GM18517 (cell line): ENCODE measurements around the gene HIRA.

Experiments used
- ATAC-seq: cut with Tn5 transposase; IDR thresholded peaks from one replicate; pipeline ENCODE4 v1.9.1; 2021; ENCODE audit warnings: mild to moderate bottlenecking, moderate library complexity; ENCODE audit not compliant: unreplicated experiment

Gene HIRA

DNA sequence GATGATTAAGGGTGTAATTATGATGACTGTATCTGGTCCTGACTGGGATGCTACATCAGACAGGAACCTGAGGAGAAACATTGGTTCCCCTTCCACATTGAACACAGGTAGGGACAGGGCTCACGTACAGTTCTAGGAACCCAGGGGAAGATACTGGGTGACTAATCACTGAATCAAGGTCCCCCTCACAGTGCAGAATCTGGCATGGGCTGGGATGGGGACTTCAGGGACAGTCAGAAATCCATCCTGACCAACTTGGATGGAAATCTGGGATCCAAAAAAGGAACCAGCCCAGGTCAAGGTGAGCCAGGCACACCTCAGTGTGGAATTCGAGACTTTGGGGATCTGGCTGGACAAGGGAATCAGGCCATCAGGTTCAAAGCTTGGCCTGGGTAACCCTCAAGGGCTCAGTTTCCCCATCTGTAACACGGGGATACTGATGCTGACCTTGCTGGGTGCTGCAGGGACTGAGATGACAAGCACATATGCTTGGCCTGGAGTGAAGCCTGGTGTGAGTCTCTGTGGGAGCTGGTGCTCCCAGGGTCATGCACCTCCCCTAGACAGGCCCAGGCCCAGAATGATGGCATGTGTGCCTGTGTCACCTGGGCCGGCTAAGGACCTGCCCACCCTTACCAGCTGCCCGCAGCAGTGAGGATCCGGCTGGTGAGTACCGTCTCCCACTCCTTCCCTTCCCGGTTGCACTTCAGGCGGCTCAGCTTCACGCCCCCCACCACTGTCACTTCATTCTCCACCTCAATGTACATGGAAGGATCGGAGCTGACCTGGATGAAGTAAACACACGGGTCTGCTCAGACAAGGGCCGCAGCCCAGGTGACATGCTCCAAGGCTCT lies 72.6 kb downstream of the HIRA start:
- no peak for ATAC-seq

DNA sequence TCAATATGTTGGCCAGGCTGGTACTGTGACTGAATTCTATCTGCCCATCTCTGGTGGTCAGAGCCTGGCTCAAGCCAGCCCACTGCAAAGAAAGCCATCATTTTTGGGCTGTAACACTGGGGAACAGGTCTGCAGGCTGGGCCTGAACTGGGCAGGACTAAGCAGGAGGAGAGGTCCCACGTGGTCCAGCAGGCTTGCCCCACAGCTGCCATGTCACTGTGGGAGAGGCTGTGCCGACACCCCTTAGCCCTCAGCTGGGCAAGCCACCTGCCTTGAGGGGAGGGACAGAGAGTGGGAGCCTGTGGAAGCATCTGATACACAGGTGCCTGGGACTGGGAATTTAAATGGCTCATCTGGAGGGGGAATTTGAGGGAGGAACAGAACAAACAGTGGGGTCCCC lies 73.3 kb downstream of the HIRA start:
- no peak for ATAC-seq

DNA sequence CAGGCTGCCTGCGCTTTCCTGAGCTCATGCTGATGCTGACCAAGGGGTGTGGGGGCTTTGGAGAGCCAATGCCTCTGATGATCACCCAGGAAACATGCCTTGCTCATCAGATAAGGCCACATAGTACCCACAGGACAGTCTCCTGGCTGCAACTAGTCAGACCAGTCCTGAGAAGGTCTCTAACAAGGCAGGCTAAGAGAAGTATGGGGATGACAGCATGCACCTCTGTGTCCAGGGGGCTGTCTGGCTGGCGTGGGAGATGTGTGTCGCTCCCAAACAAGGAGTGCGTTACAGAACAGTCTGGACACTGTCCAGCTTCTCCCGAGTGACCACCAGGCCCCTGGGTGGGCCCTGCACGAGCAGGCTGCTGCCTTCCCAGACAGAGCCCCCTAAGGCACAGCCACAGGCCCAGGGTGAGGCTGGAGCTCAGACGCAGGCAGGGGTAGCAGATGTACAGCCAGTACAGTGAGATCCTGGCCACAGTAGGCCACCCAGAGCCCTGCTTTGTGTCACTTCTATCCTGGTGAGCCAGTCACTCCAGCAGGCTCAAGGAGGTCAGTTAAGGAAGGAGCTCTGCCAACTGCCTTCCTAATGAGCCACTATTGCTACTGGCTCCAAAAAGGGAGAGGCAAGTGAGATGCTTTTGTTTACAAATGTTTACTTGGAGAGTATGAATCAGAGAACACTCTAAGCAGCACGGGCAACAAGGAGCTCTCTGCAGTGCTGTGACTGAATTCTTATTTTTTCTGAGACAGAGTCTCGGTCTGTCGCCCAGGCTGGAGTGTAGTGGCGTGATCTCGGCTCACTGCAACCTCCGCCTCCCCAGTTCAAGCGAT lies 74.0 kb downstream of the HIRA start:
- ATAC-seq: no peak

DNA sequence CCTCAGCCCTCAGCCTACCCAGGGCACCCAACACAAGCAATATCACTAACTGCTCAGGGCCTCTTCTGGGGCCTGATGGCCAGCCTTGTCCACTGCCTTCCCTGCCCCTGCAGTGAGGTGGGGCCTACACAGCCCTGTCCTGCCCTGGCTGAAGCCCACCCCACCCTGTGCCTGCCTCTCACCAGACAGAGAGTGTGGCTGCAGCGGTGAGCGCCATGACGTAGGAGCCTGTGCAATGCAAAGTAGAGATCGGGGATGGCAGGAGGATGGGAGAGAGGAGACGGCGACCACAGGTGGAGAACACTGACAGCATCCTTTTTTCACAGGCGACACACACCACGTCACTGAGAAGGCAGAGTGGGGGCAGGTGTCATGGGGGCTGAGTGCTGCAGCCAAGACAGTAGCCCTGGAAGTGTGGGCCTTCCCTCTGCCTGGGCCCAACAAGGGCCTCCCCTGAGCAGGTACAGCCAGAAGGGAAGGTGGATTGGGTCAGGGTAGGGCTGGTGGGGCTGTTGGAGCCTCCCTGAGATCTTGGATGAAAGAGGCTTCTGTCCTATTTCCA lies 74.7 kb downstream of the HIRA start:
- ATAC-seq: no peak

DNA sequence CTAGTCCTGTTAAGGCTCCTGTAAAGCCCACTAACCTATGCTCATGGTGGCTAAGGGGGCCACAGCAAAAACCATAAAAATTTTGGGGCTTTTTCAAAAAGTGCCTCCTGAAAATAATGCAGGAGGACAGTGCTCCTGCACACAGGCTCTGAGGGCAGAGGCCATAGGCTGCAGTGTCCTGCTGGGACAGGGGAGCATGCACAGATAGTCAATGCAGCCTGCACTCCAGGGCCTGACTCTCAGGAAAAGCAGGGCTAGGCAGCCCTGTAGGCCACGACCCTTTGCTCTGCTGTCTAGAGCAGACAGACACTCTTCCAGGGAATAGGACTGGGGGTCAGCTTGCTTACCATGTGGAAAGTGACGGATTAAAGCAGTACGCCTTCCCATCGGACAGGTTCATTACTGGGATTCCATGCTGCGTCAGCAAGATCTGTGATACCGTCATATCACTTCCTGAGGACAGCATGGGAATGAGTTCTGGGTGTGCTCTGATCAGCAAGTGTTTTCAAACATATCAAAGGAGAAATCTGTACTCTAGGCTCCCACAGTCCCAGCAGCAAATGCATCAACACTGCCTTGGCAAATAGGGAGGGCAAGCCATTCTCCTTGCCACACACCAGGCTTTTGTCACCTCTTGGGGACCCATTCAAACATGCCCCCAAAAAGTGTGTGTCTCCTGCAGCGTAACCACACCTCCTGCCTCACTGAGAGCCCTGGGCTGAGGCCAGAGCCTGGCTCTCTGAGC lies 75.9 kb downstream of the HIRA start:
- no peak for ATAC-seq

DNA sequence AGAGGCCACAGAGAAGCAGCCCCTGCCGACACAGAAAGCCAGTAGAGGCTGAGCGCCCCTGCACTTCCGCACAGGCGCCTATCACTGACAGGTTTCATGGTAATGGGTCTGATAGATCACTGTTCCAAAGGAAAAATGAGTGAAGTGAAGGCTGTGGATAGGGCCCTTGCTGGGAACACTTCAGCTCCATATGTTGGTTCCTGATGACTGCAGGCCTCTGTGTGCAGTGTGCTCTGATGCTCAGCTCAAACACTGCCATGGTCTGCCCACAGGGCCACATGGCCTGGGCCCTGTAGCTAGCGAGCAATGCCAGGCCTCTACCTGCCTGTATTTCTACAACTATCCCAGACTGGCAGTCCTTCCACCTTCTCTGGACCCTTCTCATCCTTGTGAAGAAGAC lies 77.3 kb downstream of the HIRA start:
- no peak for ATAC-seq

DNA sequence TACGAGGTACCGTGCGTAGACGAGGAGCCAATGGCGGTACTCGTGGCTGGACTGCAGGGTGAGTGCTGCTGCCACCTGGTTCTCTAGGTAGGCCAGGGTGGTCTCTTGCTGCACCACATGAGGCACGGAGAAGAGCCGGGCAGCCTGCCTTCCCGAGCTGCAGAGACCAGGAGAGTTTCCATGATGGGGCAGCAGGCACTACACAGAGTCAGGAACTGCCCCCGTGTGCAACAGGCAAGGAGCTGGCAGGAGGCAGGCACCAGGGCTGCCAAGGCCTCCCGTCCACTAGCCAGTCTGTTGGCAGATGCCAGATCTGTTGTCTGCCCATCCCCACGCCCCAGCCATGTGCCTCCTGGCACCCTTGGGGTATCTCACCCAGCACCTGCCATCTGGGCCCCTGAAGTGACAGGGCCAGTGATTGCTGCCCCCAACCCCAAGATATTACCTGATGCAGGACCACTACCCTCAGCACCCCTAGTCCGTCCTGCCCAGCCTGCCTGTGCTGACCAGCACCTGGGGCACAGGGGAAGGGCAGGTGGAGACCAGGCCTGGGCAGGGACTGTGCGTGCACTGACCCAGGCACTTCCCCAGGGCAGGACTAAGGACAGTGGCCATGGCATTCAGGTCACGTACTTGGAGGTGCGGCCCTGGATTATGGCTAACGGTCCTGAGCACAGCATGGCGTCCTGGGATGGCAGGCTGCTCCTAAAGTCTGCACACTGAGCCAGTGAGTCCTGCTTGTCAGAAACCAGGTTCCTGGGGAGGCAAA lies 78.0 kb downstream of the HIRA start:
- ATAC-seq: no peak

DNA sequence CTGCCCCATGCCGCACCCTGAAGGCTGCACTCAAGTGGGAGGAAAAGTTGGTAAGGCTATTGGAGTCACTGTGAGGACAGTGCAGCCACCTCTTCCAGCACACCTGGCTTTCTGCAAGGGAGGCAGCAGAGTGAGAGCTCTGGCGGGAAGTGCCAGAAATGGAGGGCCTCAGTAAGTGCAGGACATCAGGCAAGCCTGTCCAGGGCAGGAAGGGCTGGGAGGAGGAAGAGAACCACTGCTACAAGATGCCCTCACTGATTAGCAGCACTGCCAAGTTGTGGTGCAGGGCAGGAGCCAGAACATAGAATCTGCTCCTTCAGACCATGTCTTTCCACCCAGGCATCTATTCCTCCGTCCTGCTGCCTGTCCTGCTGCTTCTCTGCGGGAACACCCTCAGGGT lies 78.8 kb downstream of the HIRA start:
- ATAC-seq: no peak

DNA sequence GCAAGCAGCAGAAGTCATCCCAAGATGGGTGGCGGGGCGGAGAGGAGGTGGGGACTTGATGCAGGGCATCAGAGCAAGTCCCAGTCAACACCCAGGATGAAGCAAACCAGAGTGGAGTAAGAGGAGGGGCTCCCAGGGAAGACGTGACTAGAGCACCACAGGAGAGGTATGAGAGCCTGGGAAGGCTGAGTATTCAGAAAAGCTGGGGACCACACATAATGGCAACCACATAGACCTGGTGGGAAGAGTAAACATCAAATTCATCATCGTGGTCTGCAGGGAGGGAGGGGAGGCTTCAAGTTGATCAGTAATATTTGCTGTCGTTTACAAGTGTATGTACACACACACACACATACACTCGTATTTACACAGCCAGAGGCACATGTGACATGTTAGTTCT lies 79.3 kb downstream of the HIRA start:
- ATAC-seq: no peak

DNA sequence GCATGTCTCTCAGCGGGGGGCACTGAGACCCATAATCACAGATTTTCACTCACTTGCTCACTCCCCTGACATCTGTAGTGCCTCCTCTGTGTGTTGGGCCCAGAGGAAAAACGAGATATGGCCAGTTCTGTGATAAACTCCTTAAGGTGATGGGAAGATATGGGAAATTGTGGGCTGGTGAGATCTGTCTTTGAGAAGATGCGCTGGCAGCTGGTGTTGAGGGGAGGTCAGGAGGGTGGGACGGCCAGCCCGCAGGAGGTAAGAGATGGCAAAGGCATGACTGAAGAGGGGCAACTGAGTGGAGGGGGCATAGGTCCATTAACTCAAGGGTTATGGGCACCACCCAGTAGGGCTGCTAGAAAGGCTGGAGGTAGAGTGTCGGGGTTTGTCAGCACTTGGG lies 79.9 kb downstream of the HIRA start:
- ATAC-seq: no peak

DNA sequence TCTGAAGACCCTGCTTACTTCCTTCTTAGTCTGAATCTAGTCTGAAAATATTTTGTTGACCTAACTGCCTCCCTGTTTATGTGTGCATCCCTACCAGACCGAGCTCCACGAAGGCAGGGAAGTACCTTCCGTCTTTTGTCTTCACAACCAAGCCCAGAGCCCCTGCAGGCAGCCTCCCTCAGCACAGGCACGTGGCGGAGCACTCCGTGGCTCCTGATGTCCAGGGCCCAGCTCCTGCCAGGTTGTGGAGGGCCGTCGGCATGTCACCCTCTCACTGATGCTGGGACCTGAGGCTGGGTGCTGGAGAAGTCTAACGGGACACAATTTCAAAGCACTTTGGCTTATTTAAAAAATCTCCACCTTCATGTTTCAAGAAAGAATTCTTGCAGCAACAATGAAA lies 80.6 kb downstream of the HIRA start:
- ATAC-seq: no peak

DNA sequence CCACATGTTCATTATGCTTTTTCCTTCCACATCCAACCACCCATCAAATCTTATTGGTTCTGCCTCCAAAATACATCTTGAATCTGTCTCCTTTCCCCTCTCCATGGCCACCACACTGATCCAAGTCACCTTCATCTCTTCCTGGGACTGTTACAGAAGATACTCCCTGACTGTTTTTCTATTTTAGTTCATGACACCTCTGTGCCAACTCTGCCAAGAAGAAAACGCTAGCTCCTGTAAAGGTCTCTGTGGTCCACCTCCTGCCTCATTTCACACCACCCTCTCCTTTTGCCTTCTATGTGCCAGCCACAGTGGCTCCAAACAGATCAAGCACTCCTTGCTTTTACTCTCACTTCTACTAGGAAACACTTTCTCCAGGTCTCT lies 81.1 kb downstream of the HIRA start:
- ATAC-seq: no peak

DNA sequence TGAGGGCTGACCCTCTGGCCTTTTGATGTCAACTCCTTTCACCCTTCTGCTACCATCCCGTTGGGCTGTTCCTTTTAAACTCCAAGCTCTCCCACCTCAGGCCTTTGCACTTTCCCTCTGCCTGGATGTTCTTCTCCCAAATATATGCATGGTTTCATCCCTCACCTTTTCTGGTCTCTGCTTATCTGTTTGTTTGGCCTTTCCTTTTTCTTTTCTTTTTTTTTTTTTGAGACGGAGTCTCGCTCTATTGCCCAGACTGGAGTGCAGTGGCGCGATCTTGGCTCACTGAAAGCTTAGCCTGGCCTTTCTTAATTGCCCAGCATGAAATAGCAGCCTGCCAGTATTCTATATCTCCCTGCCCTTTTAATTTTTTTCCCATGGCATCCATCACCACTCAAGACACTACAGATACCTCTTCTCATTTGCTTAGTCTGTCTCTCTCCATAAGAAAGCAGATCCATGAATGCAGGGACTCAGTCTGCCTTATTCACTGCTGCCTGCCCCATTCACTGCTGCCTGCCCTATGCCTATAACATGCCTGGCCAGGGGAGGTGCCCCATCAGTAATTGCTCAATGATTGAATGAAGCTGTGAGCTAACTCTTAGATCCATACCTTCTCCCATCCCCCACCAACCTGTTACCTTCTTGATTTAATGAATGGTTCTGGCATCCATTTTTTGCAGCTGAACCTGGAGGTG lies 81.6 kb downstream of the HIRA start:
- no peak for ATAC-seq

DNA sequence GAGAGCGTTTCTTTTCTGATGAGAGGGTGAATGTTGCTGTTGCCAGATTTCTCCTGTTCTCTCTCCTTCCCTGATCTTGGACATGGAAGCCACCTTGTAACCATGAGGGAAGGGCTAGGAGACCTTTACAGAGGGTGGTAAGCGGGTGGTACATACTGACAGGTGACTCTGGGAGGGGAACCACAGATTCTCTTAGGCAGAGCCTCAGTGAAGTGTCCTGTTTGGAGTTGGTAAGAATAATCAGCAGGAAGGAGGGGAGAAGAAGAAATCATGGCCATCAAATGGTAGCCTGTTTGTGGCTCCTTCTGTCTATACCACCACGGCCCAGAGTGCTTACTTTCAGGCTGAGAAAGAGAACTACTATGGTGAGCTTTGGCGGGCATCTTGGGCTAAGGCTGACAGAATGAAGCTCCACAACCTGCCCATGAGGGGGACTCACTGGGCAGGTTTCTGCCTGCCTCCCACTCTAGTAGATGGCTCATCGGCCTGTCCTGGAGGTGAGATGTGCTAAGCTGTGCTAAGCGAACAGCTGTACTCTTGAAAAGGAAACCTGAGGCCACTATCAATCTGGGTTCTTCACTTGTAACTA lies 84.8 kb downstream of the HIRA start:
- no peak for ATAC-seq

DNA sequence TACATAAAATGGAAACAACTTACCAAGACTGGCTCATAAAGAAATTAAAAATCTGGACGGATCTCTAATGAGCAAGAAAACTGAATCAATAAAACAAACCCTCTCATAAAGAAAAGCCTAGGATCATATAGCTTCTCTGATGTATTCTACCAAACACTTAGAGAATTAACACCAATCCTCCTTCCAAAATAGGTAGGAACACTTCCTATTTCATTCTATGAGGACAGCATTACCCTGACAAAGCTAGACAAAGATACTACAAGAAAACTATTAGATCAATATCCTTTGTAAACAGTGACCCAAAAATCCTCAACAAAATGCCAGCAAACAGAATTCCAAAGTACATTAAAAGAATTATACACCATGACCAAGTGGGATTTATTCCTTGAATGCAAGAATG lies 87.1 kb downstream of the HIRA start:
- ATAC-seq: no peak

DNA sequence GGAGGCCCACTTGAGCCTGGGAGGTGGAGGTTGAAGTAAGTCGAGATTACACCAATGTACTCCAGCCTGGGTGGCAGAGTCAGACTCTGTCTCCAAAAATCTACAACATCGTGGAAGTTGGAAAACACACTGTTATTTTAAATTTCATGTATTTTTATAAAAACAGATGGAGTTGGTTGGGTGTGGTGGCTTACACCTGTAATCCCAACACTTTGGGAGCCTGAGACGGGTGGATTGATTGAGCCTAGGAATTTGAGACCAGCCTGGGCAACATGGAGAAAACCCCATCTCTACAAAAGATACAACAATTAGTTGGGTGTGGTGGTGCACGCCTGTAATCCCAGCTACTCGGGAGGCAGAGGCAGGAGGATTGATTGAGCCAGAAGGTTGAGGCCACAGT lies 88.1 kb downstream of the HIRA start:
- no peak for ATAC-seq

DNA sequence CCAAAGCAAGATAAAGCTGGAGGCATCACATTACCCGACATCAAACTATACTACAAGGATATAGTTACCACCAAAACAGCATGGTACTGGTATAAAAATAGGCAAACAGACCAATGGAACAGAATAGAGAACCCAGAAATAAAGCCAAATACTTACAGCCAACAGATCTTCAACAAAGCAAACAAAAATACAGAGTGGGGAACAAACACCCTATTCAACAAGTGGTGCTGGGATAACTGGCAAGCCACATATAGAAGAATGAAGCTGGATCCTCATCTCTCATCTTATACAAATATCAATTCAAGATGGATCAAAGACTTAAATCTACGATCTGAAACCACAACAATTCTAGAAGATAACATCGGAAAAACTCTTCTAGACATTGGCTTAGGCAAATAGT lies 90.0 kb downstream of the HIRA start:
- no peak for ATAC-seq

DNA sequence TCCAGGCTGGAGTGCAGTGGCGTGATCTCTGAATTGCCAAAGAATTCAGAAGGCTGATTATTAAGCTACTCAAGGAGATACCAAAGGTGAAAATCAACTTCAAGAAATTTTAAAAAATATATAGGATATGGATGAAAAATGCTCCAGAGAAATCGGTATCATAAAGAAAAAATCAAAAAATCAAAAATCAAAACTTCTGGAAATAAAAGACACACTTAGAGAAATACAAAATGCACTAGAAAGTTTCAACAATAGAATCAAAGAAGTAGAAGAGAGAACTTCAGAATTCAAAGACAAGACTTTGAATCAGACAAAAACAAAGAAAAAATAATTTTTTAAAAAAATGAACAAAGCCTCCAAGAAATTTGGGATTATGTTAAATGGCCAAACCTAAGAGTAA lies 94.4 kb downstream of the HIRA start:
- ATAC-seq: no peak
